H1 (cell line): ENCODE data around the gene FGF19. TPM values are rescaled to one million over a fixed set of nuclear protein-coding genes. Genes with fewer than 3 reads are reported as not detected.
A peak's percentile ranks its signal among the peaks of the same experiment; 100 is the strongest.

Experiments used
- CHD2 ChIP-seq: IDR thresholded peaks from 2 replicates; pipeline ENCODE4 v1.6.1; 2012; ENCODE audit warnings: low read length, improper control_type of control experiment
- CHD7 ChIP-seq: fragments of 300-600 bp; sonication (generic); IDR thresholded peaks from 2 replicates; pipeline ENCODE4 v1.7.1; 2012; ENCODE audit warnings: low read length, moderate library complexity, mild to moderate bottlenecking, inconsistent platforms; ENCODE audit not compliant: insufficient replicate concordance
- CTBP2 ChIP-seq: IDR thresholded peaks from 2 replicates; pipeline ENCODE4 v1.7.0; 2011; ENCODE audit warnings: borderline replicate concordance, mild to moderate bottlenecking, moderate library complexity, mixed read lengths, low read length; ENCODE audit not compliant: insufficient read depth, insufficient read length
- CTCF ChIP-seq, 3 experiments: IDR thresholded peaks; 1 replicate in 2 of 3; 2 replicates in 1 of 3; pipeline versions ENCODE4 v1.5.1 to v1.6.1; 2011; ENCODE audit warnings: low read length in 3 of 3, mild to moderate bottlenecking in 3 of 3, inconsistent platforms in 2 of 3, low read depth in 1 of 3, moderate library complexity in 1 of 3; ENCODE audit not compliant: insufficient read depth in 1 of 3; ENCODE audit errors: control extremely low read depth in 1 of 3
- GTF2F1 ChIP-seq: IDR thresholded peaks from 2 replicates; pipeline ENCODE4 v1.6.1; 2012; ENCODE audit warnings: low read depth, low read length, improper control_type of control experiment, borderline replicate concordance
- POLR2AphosphoS5 ChIP-seq: IDR thresholded peaks from 2 replicates; pipeline ENCODE4 v1.6.1; 2011; ENCODE audit warnings: low read depth, low read length
- SIRT6 ChIP-seq: IDR thresholded peaks from one replicate; pipeline ENCODE4 v1.7.1; 2012; ENCODE audit warnings: low read length, inconsistent platforms
- TAF7 ChIP-seq: optimal IDR thresholded peaks from 2 replicates; pipeline ENCODE3; 2011; ENCODE audit warnings: low read depth, mild to moderate bottlenecking, inconsistent platforms, low read length, moderate library complexity, borderline replicate concordance
- polyA plus RNA-seq, 7 experiments: library from polyadenylated mRNA; depleted of rRNA in 3 of 7; stranded (reverse) in 5 of 7; unstranded in 2 of 7; fragments of >200 nt in 5 of 7; fragments of 200-250 nt in 2 of 7; gene quantifications; 1 replicate in 5 of 7; 2 replicates in 1 of 7; 4 replicates in 1 of 7; pipeline versions ENCODE4 v1.2.1 to v1.2.3, GENCODE V29; 2011 to 2013; ENCODE audit warnings: missing spikeins in 2 of 7, mixed read lengths in 2 of 7
- total RNA-seq: library from RNA; stranded (reverse); fragmentation: NEBNext Ultra II Directional; extraction: Animal tissue kit (Norgen Biotek cat#: 25700); gene quantifications from 2 replicates; pipeline ENCODE4 v1.2.1, GENCODE V29; 2021

FGF19 gene
- total and polyA plus RNA-seq, 2 of the 8 experiments (the other 6 are each of a cell fraction or from before 2014, with no cell fraction given) = 9.6 to 14.8 TPM

DNA sequence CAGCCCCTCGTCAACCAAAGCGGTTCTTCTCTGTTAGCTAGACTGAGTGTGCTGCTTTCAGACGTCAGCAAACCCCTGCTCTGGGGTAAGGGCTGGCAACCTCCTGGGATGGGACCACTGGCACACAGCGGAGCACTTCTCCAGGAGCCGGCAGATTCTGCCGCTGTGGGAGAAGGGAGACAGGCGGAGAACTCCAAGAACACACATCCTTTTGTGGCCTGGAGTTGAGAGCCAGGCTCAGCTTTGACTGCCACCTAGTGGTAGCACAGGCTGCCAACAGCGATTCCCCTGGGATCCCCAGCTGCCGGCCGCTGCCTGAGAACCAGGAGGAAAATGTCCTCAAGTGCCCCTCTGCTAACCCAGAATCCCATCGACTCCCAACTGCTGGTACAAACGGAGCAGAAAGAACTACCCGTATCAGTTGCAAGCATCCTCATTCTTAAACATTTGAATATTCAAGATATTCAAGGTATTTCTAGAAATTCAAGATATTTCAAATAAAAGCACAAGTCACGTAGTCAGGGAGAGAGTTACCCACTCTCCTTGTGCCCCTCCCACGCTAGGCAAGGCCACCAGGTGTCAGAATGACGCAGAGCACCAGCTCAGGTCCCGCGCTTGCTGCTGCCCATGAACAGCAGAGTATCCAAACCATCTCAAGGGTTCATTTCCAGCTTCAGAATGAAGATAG lies 33.5 kb downstream of the FGF19 start (continued):
- TF ChIP-seq CHD7 (no peak), CTCF (IDR thresholded peaks at IDR 0.05; ENCODE audit: control extremely low read depth in 1 of 3, insufficient read depth in 1 of 3, low read depth in 1 of 3, low read length in 3 of 3) (peak; percentile 87 to 99 (median 98)), CHD2 (0 out of 2 replicates have a peak, but pooled peaks have one; percentile 56), POLR2AphosphoS5 (no peak), CTBP2 (no peak), TAF7 (no peak), GTF2F1 (no peak), SIRT6 (no peak)
